Erythroblast (primary cell): Measurements from ENCODE around the gene PHF11.

ENCODE experiments used
- GATA1 ChIP-seq: IDR thresholded peaks from 2 replicates; pipeline ENCODE4 v1.6.1; 2011; ENCODE audit warnings: low read depth, mild to moderate bottlenecking, control low read depth, low read length, moderate library complexity
- POLR2A ChIP-seq: IDR thresholded peaks from 2 replicates; pipeline ENCODE4 v1.6.1; 2011; ENCODE audit warnings: mild to moderate bottlenecking, low read length

DNA sequence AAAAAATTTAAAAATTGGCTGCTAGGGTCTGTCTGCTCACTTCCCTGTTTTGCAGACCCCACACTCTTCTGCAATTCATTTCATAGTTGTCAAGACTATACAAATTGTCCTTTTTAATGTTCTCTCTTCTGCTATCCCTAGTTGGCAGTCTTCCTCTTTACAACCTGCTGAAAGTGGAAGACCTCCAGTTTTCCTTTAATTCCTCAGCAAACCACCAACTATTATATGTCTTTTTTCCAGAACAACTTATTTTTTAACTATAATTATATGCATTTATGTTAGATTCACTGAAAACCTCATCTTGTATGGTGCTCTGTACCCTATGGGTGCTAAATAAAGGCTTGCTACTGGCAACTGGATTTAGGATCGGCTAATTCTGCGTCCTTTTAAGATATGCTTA is 1.1 kb upstream of the PHF11 start:
- TF ChIP-seq POLR2A (no peak), GATA1 (no peak)
